Fibroblast of lung (primary cell): Measurements from ENCODE around the gene RPS14.

Source experiments
- EZH2 ChIP-seq: IDR thresholded peaks from 2 replicates; pipeline ENCODE4 v1.5.1; 2012; ENCODE audit warnings: low read length, control low read depth, mild to moderate bottlenecking; ENCODE audit errors: missing control alignments
- TF ChIP-seq, protein P1 (sequence below), 2 donors: IDR thresholded peaks in 1 of 2; conservative IDR thresholded peaks in 1 of 2; 1 replicate in 1 of 2; 2 replicates in 1 of 2; pipeline ENCODE4 v1.5.1; 2011 to 2012; ENCODE audit warnings: low read length in 2 of 2, control low read depth in 1 of 2, inconsistent platforms in 1 of 2, low read depth in 1 of 2, mild to moderate bottlenecking in 1 of 2

DNA sequence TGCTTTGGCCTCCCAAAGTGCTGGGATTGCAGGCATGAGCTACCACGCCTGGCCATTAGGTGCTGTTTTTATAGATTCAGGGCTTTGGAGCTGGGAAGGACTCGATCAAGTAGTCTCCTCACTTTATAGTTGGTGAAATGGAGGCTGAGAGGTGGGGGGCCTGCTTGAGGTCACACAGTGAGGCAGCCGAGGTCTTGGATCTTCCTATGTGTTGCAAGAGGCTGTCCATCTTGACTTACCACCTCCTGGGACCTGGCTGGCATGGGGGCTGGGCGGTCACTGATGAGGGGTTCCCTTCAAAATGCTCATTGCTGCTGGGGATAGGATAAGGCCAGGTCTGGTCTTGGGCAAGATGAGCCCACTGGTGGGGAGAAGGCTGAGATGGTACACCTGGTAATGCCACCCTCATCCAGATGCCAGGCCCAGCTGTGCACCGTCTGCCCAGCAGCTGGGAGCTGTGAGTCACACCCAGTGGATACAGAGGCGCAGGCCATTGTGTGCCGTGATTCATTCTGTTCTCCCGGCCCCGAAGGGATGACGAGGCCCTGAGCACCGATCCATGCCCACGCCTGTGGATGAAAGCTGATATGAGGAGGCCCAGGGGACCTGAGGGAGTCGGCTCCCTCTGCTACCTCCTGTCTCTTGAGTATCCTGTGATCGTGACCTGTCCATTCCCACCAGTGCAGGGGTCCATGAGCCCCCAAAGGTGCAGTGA, 47.9 kb upstream of the RPS14 start:
- no peak for TF ChIP-seq EZH2
- TF ChIP-seq, protein P1, sequence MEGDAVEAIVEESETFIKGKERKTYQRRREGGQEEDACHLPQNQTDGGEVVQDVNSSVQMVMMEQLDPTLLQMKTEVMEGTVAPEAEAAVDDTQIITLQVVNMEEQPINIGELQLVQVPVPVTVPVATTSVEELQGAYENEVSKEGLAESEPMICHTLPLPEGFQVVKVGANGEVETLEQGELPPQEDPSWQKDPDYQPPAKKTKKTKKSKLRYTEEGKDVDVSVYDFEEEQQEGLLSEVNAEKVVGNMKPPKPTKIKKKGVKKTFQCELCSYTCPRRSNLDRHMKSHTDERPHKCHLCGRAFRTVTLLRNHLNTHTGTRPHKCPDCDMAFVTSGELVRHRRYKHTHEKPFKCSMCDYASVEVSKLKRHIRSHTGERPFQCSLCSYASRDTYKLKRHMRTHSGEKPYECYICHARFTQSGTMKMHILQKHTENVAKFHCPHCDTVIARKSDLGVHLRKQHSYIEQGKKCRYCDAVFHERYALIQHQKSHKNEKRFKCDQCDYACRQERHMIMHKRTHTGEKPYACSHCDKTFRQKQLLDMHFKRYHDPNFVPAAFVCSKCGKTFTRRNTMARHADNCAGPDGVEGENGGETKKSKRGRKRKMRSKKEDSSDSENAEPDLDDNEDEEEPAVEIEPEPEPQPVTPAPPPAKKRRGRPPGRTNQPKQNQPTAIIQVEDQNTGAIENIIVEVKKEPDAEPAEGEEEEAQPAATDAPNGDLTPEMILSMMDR (conservative IDR thresholded peaks at IDR 0.05 in 1 of 2, IDR thresholded peaks at IDR 0.05 in 1 of 2; ENCODE audit: low read depth in 1 of 2, low read length in 2 of 2), result no peak
